KMS-11 (cell line): ENCODE data around the gene MAGI2.

ENCODE experiments used
- H2AFZ ChIP-seq: fragments of 200-600 bp; sonication (generic); 2 replicates; pipeline ENCODE4 v1.6.1; 2016; ENCODE audit warnings: antibody characterized with exemption, mixed run types, low read depth
- H3K27ac ChIP-seq: fragments of 200-600 bp; sonication (generic); 2 replicates; pipeline ENCODE4 v1.6.1; 2016; ENCODE audit warnings: mild to moderate bottlenecking, mixed run types
- H3K27me3 ChIP-seq: fragments of 200-600 bp; sonication (generic); 2 replicates; pipeline ENCODE4 v1.6.1; 2017; ENCODE audit warnings: mild to moderate bottlenecking, low read depth, mixed run types, moderate library complexity; ENCODE audit not compliant: insufficient read depth
- H3K36me3 ChIP-seq: fragments of 200-600 bp; sonication (generic); 2 replicates; pipeline ENCODE4 v1.6.1; 2017; ENCODE audit warnings: mild to moderate bottlenecking, mixed run types; ENCODE audit not compliant: insufficient read depth
- H3K4me1 ChIP-seq: fragments of 200-600 bp; sonication (generic); 2 replicates; pipeline ENCODE4 v1.6.1; 2016; ENCODE audit warnings: mild to moderate bottlenecking, low read depth, mixed run types; ENCODE audit not compliant: poor library complexity, severe bottlenecking
- H3K4me2 ChIP-seq: fragments of 200-600 bp; sonication (generic); 2 replicates; pipeline ENCODE4 v1.7.0; 2016; ENCODE audit warnings: mild to moderate bottlenecking, mixed run types
- H3K4me3 ChIP-seq: fragments of 200-600 bp; sonication (generic); IDR thresholded peaks from 2 replicates; pipeline ENCODE4 v1.6.1; 2017; ENCODE audit warnings: low read depth, low read length, mixed read lengths; ENCODE audit not compliant: insufficient read depth
- H3K79me2 ChIP-seq: fragments of 200-600 bp; sonication (generic); 2 replicates; pipeline ENCODE4 v1.6.1; 2016; ENCODE audit warnings: low read depth, mixed run types; ENCODE audit not compliant: insufficient read depth
- H3K9ac ChIP-seq: fragments of 200-600 bp; sonication (generic); 2 replicates; pipeline ENCODE4 v1.6.1; 2016; ENCODE audit warnings: mild to moderate bottlenecking, mixed run types
- H4K20me1 ChIP-seq: fragments of 200-600 bp; sonication (generic); 2 replicates; pipeline ENCODE4 v1.6.1; 2016; ENCODE audit warnings: mild to moderate bottlenecking, mixed run types; ENCODE audit not compliant: insufficient read depth
- CTCF ChIP-seq: fragments of 200-600 bp; sonication (generic); conservative IDR thresholded peaks from 2 replicates; pipeline ENCODE4 v1.6.1; 2017; ENCODE audit warnings: low read depth, mild to moderate bottlenecking, antibody characterized with exemption, low read length, moderate library complexity, mixed read lengths

MAGI2 gene

GRCh38 chr7:78704504-78704903 lies 749.0 kb downstream of the MAGI2 start:
- Histone ChIP-seq H3K36me3 (no peaks in the 10 kb centered on the region), H3K4me1 (peaks cover 8% of the 10 kb centered on the region), H2AFZ (no peak overlapping the region), H3K4me2 (no peak overlapping the region), H3K79me2 (no peaks in the 10 kb centered on the region), H3K27ac (no peak overlapping the region), H3K4me3 (no peak overlapping the region), H3K9ac (no peak overlapping the region), H4K20me1 (no peaks in the 10 kb centered on the region), H3K27me3 (no peaks in the 10 kb centered on the region)
- no peak for TF ChIP-seq CTCF

DNA sequence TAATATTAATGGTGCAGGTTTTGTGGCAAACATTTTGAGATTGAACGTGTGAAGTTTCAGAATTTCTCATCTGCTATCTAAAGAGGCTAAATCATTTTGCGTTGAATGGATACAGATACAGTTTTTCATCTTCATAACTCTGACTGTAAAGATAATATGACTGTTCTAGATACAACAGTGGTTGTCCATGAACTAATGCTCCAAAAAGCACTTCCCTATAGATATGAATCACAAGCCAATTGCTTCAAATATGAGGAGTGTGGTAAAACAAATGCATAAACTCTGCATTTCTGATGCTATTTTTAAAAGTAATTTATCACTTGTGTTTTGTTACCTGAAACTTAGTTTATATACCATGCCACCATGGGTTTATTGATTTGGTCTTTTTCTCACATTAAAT lies 750.1 kb downstream of the MAGI2 start:
- peaks cover 8% of the 10 kb centered on the region for H3K4me1 ChIP-seq
- no peak for TF ChIP-seq CTCF
- H3K79me2 ChIP-seq: no peaks in the 10 kb centered on the region
- no peak overlapping the region for H3K9ac ChIP-seq
- H3K4me3 ChIP-seq: no peak overlapping the region
- no peaks in the 10 kb centered on the region for H3K36me3 ChIP-seq
- H2AFZ ChIP-seq: no peak overlapping the region
- no peak overlapping the region for H3K4me2 ChIP-seq
- no peaks in the 10 kb centered on the region for H4K20me1 ChIP-seq
- H3K27ac ChIP-seq: no peak overlapping the region
- no peaks in the 10 kb centered on the region for H3K27me3 ChIP-seq

DNA sequence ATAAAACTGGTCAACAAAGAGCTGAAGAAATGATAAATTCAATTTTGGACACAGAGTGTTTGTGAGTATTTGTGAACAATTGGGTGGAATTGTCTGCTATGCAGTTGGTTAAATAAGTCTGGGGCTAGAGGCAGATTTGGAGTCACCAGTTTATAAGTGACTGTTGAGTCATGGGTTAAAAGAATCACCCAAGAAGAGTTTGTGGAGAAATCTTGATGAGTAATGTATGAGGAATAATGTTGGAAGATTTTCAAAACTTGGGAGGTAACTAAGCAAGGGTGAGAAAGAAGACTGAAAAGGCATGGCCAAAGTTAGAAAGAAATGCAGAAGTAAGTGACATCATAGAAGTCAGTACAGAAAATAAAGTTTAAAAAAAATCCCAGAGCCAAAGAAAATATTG lies 750.7 kb downstream of the MAGI2 start:
- no peaks in the 10 kb centered on the region for H3K79me2 ChIP-seq
- H3K27ac ChIP-seq: no peak overlapping the region
- H2AFZ ChIP-seq: no peak overlapping the region
- H3K27me3 ChIP-seq: no peaks in the 10 kb centered on the region
- TF ChIP-seq CTCF: no peak
- H3K9ac ChIP-seq: no peak overlapping the region
- H3K36me3 ChIP-seq: no peaks in the 10 kb centered on the region
- H4K20me1 ChIP-seq: no peaks in the 10 kb centered on the region
- no peak overlapping the region for H3K4me3 ChIP-seq
- H3K4me2 ChIP-seq: no peak overlapping the region
- peaks cover 8% of the 10 kb centered on the region for H3K4me1 ChIP-seq

DNA sequence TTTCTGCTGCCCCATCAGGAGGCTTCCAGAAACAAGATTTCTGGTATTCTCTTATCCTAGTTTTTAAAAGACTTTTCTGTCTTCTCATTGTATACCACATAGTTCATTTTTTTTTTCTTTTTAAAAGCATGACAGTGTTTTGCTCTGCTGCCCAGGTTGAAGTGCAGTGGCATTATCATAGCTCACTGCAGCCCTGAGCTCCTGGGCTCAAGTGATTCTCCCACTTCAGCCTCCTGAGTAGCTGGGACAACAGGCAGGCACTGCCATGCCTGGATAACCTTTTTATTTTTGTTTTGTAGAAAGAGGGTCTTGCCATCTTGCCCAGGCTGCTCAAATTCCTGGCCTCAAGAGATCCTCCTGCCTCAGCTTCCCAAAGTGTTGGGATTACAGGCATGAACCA lies 757.6 kb downstream of the MAGI2 start:
- Histone ChIP-seq H3K27ac (no peak overlapping the region), H3K27me3 (no peaks in the 10 kb centered on the region), H4K20me1 (no peaks in the 10 kb centered on the region), H3K4me3 (no peak overlapping the region), H3K79me2 (no peaks in the 10 kb centered on the region), H3K4me1 (no peaks in the 10 kb centered on the region), H3K36me3 (no peaks in the 10 kb centered on the region), H3K9ac (no peak overlapping the region), H2AFZ (no peak overlapping the region), H3K4me2 (no peak overlapping the region)
- no peak for TF ChIP-seq CTCF

GRCh38 chr7:78691584-78691983 lies 761.9 kb downstream of the MAGI2 start:
- Histone ChIP-seq H3K4me2 (no peak overlapping the region), H3K9ac (no peak overlapping the region), H4K20me1 (no peaks in the 10 kb centered on the region), H3K4me3 (no peak overlapping the region), H3K27me3 (no peaks in the 10 kb centered on the region), H3K79me2 (no peaks in the 10 kb centered on the region), H3K4me1 (no peaks in the 10 kb centered on the region), H3K36me3 (no peaks in the 10 kb centered on the region), H3K27ac (no peak overlapping the region), H2AFZ (no peak overlapping the region)
- no peak for TF ChIP-seq CTCF
